GM23338 (cell line): ENCODE measurements around the gene PIP4K2B. TPM values are rescaled to one million over a fixed set of nuclear protein-coding genes. Genes with fewer than 3 reads are reported as not detected.

Experiments used
- ATAC-seq: fragments of 200-7000 bp; cut with Tn5 transposase; 3 replicates; pipeline ENCODE4 v1.9.1; 2020
- DNase-seq: peaks from one replicate; pipeline ENCODE4 v3.0.0-alpha.2; 2015; ENCODE audit warnings: low spot score
- H2AFZ ChIP-seq: fragments of 200-600 bp; sonication (generic); 2 replicates; pipeline ENCODE4 v1.8.0; 2016; ENCODE audit warnings: antibody characterized with exemption, mild to moderate bottlenecking, moderate library complexity
- H3F3A ChIP-seq: fragments of 200-600 bp; sonication (generic); replicated peaks from 2 replicates; pipeline ENCODE4 v1.8.0; 2017; ENCODE audit warnings: antibody characterized with exemption, mixed run types, low read depth
- H3K27ac ChIP-seq: fragments of 200-600 bp; sonication (generic); 2 replicates; pipeline ENCODE4 v1.6.1; 2016; ENCODE audit warnings: low read depth
- H3K27me3 ChIP-seq: fragments of 200-600 bp; sonication (generic); 2 replicates; pipeline ENCODE4 v1.8.0; 2016; ENCODE audit warnings: mild to moderate bottlenecking, mixed run types, moderate library complexity; ENCODE audit not compliant: insufficient read depth
- H3K36me3 ChIP-seq: fragments of 200-600 bp; sonication (generic); 2 replicates; pipeline ENCODE4 v1.8.0; 2016; ENCODE audit warnings: mild to moderate bottlenecking; ENCODE audit not compliant: insufficient read depth
- H3K4me1 ChIP-seq: fragments of 200-600 bp; sonication (generic); 2 replicates; pipeline ENCODE4 v1.8.0; 2016; ENCODE audit warnings: mild to moderate bottlenecking, moderate library complexity; ENCODE audit not compliant: insufficient read depth
- H3K4me2 ChIP-seq: fragments of 200-600 bp; sonication (generic); 2 replicates; pipeline ENCODE4 v1.7.1; 2017; ENCODE audit warnings: mixed run types
- H3K4me3 ChIP-seq: fragments of 200-600 bp; sonication (generic); 2 replicates; pipeline ENCODE4 v1.6.1; 2016; ENCODE audit warnings: mixed run types
- H3K79me2 ChIP-seq: fragments of 200-600 bp; sonication (generic); replicated peaks from 2 replicates; pipeline ENCODE4 v1.8.0; 2017; ENCODE audit warnings: mild to moderate bottlenecking; ENCODE audit not compliant: insufficient read depth
- H3K9me2 ChIP-seq: fragments of 200-600 bp; sonication (generic); 2 replicates; pipeline ENCODE4 v1.8.0; 2017; ENCODE audit not compliant: insufficient read depth
- H4K20me1 ChIP-seq: fragments of 200-600 bp; sonication (generic); replicated peaks from 2 replicates; pipeline ENCODE4 v1.8.0; 2017; ENCODE audit warnings: mild to moderate bottlenecking; ENCODE audit not compliant: insufficient read depth
- H3K27ac Mint-ChIP-seq: 2 replicates; pipeline ENCODE4 v1.8.0; 2020; ENCODE audit warnings: inconsistent platforms, mild to moderate bottlenecking, moderate library complexity, mixed read lengths
- H3K27me3 Mint-ChIP-seq: 3 replicates; pipeline ENCODE4 v1.8.0; 2022; ENCODE audit warnings: low read depth, mild to moderate bottlenecking, moderate library complexity, mixed read lengths, inconsistent platforms; ENCODE audit not compliant: insufficient read depth, poor library complexity
- H3K36me3 Mint-ChIP-seq: 3 replicates; pipeline ENCODE4 v1.8.0; 2021; ENCODE audit warnings: low read depth, mild to moderate bottlenecking, inconsistent platforms, moderate library complexity, mixed read lengths
- H3K4me1 Mint-ChIP-seq: 3 replicates; pipeline ENCODE4 v1.8.0; 2020; ENCODE audit warnings: mild to moderate bottlenecking, inconsistent platforms, mixed read lengths
- H3K4me3 Mint-ChIP-seq: 3 replicates; pipeline ENCODE4 v1.8.0; 2021; ENCODE audit warnings: moderate library complexity, mild to moderate bottlenecking, inconsistent platforms, mixed read lengths
- H3K9me3 Mint-ChIP-seq: 3 replicates; pipeline ENCODE4 v1.8.0; 2020; ENCODE audit warnings: moderate library complexity, mild to moderate bottlenecking, inconsistent platforms, mixed read lengths
- CREB1 ChIP-seq: fragments of 250-450 bp; sonication (Bioruptor Pico); IDR thresholded peaks from 2 replicates; pipeline ENCODE4 v1.5.0; 2020; ENCODE audit warnings: low read depth, mild to moderate bottlenecking, moderate library complexity
- CTCF ChIP-seq, 2 experiments: fragments of 200-600 bp in 1 of 2; sonication (generic) in 1 of 2; conservative IDR thresholded peaks; 2 replicates each; pipeline versions ENCODE4 v1.5.1 to v1.6.1; 2016 to 2017; ENCODE audit warnings: antibody characterized with exemption in 2 of 2, low read depth in 2 of 2, mild to moderate bottlenecking in 2 of 2, moderate library complexity in 1 of 2
- ETS1 ChIP-seq: IDR thresholded peaks from 2 replicates; pipeline ENCODE4 v1.6.1; 2016; ENCODE audit warnings: antibody characterized with exemption
- EZH2 ChIP-seq: fragments of 200-600 bp; sonication (generic); IDR thresholded peaks from one replicate; pipeline ENCODE4 v1.8.0; 2017; ENCODE audit warnings: antibody characterized with exemption, mild to moderate bottlenecking, low read depth; ENCODE audit not compliant: unreplicated experiment
- EZH2phosphoT487 ChIP-seq: fragments of 200-600 bp; sonication (generic); IDR thresholded peaks from one replicate; pipeline ENCODE4 v1.8.1; 2018; ENCODE audit warnings: antibody characterized with exemption; ENCODE audit not compliant: unreplicated experiment
- JUNB ChIP-seq: IDR thresholded peaks from one replicate; pipeline ENCODE4 v1.6.1; 2016; ENCODE audit warnings: antibody characterized with exemption; ENCODE audit not compliant: unreplicated experiment
- NANOG ChIP-seq: IDR thresholded peaks from 2 replicates; pipeline ENCODE4 v1.6.1; 2016; ENCODE audit warnings: antibody characterized with exemption, borderline replicate concordance
- POLR2AphosphoS5 ChIP-seq: IDR thresholded peaks from 2 replicates; pipeline ENCODE4 v1.6.1; 2016; ENCODE audit warnings: antibody characterized with exemption, low read depth
- REST ChIP-seq: IDR thresholded peaks from one replicate; pipeline ENCODE4 v1.6.1; 2018; ENCODE audit warnings: antibody characterized with exemption; ENCODE audit not compliant: unreplicated experiment
- STAT1 ChIP-seq: IDR thresholded peaks from one replicate; pipeline ENCODE4 v1.6.1; 2016; ENCODE audit warnings: antibody characterized with exemption; ENCODE audit not compliant: unreplicated experiment
- ZNF114 ChIP-seq: fragments of 250-450 bp; sonication (Bioruptor Pico); IDR thresholded peaks from 2 replicates; pipeline ENCODE4 v1.5.0; 2020; ENCODE audit warnings: mild to moderate bottlenecking, moderate library complexity
- ZNF331 ChIP-seq: fragments of 250-450 bp; sonication (Bioruptor Pico); IDR thresholded peaks from 2 replicates; pipeline ENCODE4 v1.5.0; 2020; ENCODE audit warnings: low read depth, mild to moderate bottlenecking, moderate library complexity
- ZNF462 ChIP-seq: fragments of 250-450 bp; sonication (Bioruptor Pico); IDR thresholded peaks from 2 replicates; pipeline ENCODE4 v1.5.0; 2020; ENCODE audit warnings: mild to moderate bottlenecking, moderate library complexity
- polyA plus RNA-seq: library from polyadenylated mRNA; unstranded; fragments of >200 nt; fragmentation: Nextera tagmentation; extraction: Ambion mirVana; gene quantifications from 2 replicates; pipeline ENCODE4 v1.2.1, GENCODE V29; 2016
- total RNA-seq: library from RNA; depleted of rRNA; stranded (reverse); fragments of >200 nt; shearing (Covaris generic); gene quantifications from 2 replicates; pipeline ENCODE4 v1.2.3, GENCODE V29; 2014

The PIP4K2B gene
- total and polyA plus RNA-seq, 2 experiments from 2014 or later, result 9.5 to 43.4 TPM

- peaks cover 5% of the 10 kb centered on the region for H3K9me3 Mint-ChIP-seq
- Histone ChIP-seq H3K4me3 (peak within 1 kb of the TSS; percentile 69), H3K4me2 (peak within 1 kb of the TSS; percentile 96), H2AFZ (peak within 1 kb of the TSS; percentile 64), H4K20me1 (peaks cover 9% of the 10 kb centered on the region; the same call in 1 of the 2 replicates), H3K27ac (peak within 1 kb of the TSS; percentile 72), H3K36me3 (peaks cover 10% of the 10 kb centered on the region), H3K4me1 (peaks cover 20% of the 10 kb centered on the region), H3K79me2 (peaks cover 28% of the 10 kb centered on the region), H3K9me2 (no peaks in the 10 kb centered on the region), H3K27me3 (peaks cover 16% of the 10 kb centered on the region), H3F3A (peaks cover 2% of the 10 kb centered on the region; the same call in 1 of the 2 replicates)
- peaks cover 30% of the 10 kb centered on the region for H3K36me3 Mint-ChIP-seq
- TF ChIP-seq REST, result no peak
- TF ChIP-seq ETS1, result peak; percentile 88
- peak; percentile 86 for TF ChIP-seq POLR2AphosphoS5
- peak; percentile 70; the same call in 1 of the 2 replicates for TF ChIP-seq CREB1
- no peak for TF ChIP-seq ZNF114 (CRISPR knock-in tag)
- TF ChIP-seq NANOG, result peak; percentile 81
- TF ChIP-seq ZNF331, result no peak
- no peak for TF ChIP-seq CTCF (conservative IDR thresholded peaks at IDR 0.05; ENCODE audit: low read depth in 2 of 2)
- TF ChIP-seq JUNB, result no peak
- TF ChIP-seq ZNF462 (CRISPR knock-in tag), result no peak
- TF ChIP-seq EZH2phosphoT487, result no peak
- no peak for TF ChIP-seq STAT1
- TF ChIP-seq EZH2, result no peak
- peaks cover 12% of the 10 kb centered on the region for H3K4me1 Mint-ChIP-seq
- DNase-seq (peak; percentile 99), ATAC-seq (peak; percentile 68)
- H3K4me3 Mint-ChIP-seq, result peak within 1 kb of the TSS; percentile 97
- peaks cover 27% of the 10 kb centered on the region for H3K27me3 Mint-ChIP-seq
- H3K27ac Mint-ChIP-seq, result peak within 1 kb of the TSS; percentile 98
Measured at GRCh38 chr17:38752308-38753070, 46.9 kb downstream of the PIP4K2B start, which contains the start of gene PSMB3. TSS of gene PSMB3 (plus strand) at chr17:38752741. CDS start at chr17:38752827, 86 bp downstream.
